Left lung (tissue), 10 donors: ENCODE results near the gene GABRG3. TPM values are rescaled to one million over a fixed set of nuclear protein-coding genes. Genes with fewer than 3 reads are reported as not detected.
A peak's percentile ranks its signal among the peaks of the same experiment; 100 is the strongest.

Experiments
- ATAC-seq: fragments of 200-7000 bp; cut with Tn5 transposase; one replicate; pipeline ENCODE4 v1.9.1; 2020; ENCODE audit warnings: moderate library complexity
- DNase-seq, 4 donors: peaks; one replicate each; pipeline ENCODE4 v3.0.0-alpha.2; 2013 to 2020
- H3K27ac ChIP-seq, 2 donors: fragments of 200-600 bp; sonication (generic) in 1 of 2; one replicate each; pipeline versions ENCODE4 v1.5.0 to v1.8.0; 2020 to 2021
- H3K27me3 ChIP-seq, 2 donors: fragments of 200-600 bp; sonication (generic) in 1 of 2; one replicate each; pipeline versions ENCODE4 v1.5.0 to v1.8.0; 2020 to 2021
- H3K36me3 ChIP-seq, 2 donors: fragments of 200-600 bp; sonication (generic) in 1 of 2; one replicate each; pipeline versions ENCODE4 v1.5.0 to v1.8.0; 2020 to 2021
- H3K4me1 ChIP-seq, 2 donors: fragments of 200-600 bp; one replicate each; pipeline ENCODE4 v1.8.0; 2021
- H3K4me3 ChIP-seq, 2 donors: fragments of 200-600 bp; sonication (generic) in 1 of 2; one replicate each; pipeline versions ENCODE4 v1.5.0 to v1.8.0; 2020 to 2021; ENCODE audit warnings: mild to moderate bottlenecking in 1 of 2
- H3K9me3 ChIP-seq, 2 donors: fragments of 200-600 bp; sonication (generic) in 1 of 2; one replicate each; pipeline versions ENCODE4 v1.5.0 to v1.8.0; 2020 to 2021
- CTCF ChIP-seq, 2 donors: fragments of 200-600 bp; sonication (generic) in 1 of 2; IDR thresholded peaks; one replicate each; pipeline versions ENCODE4 v1.5.0 to v1.8.0; 2021; ENCODE audit warnings: antibody characterized with exemption in 2 of 2
- intact Hi-C, 2 donors: fragments of 100-400 bp; cut with DNase I; formaldehyde crosslinking; loops; one replicate each; pipeline versions ENCODE4 v1.11.2 to v1.14.2; 2022
- polyA plus RNA-seq, 6 donors: library from polyadenylated mRNA; unstranded; fragments of 120-200 nt; gene quantifications; one replicate each; pipeline ENCODE4 v1.2.1, GENCODE V29; 2013; ENCODE audit not compliant: insufficient read length in 6 of 6
- total RNA-seq, 2 donors: library from RNA; stranded (reverse); fragmentation: NEBNext Ultra II Directional; extraction: Animal tissue kit (Norgen Biotek cat#: 25700); gene quantifications; one replicate each; pipeline ENCODE4 v1.2.1, GENCODE V29; 2021
- donor health status: DM: no; HTN: yes; CAD: no.
- donor health status: DM: no; HTN: no; CAD: no.

Gene GABRG3
- total and polyA plus RNA-seq, 8 donors, result 0.23 to 13.8 (median 10.3) TPM; not detected in 1

GRCh38 chr15:27426805-27427204, 455.8 kb downstream of the GABRG3 start:
- peaks cover 0 to 12% of the 10 kb centered on the region in 2 donors for H3K9me3 ChIP-seq
- no peak for TF ChIP-seq CTCF (IDR thresholded peaks at IDR 0.05)
- no peak overlapping the region for H3K4me3 ChIP-seq
- ATAC-seq, result no peak
- no peak overlapping the region for H3K27ac ChIP-seq
- no peaks in the 10 kb centered on the region for H3K36me3 ChIP-seq
- peak in 2 of 4 donors; percentile 62 to 76 for DNase-seq
- no peaks in the 10 kb centered on the region for H3K27me3 ChIP-seq
- intact Hi-C loops, result no loop called here
- H3K4me1 ChIP-seq, result no peaks in the 10 kb centered on the region

GRCh38 chr15:27427276-27427675, 456.3 kb downstream of the GABRG3 start:
- no peak for TF ChIP-seq CTCF (IDR thresholded peaks at IDR 0.05)
- intact Hi-C loops, result no loop called here
- ATAC-seq, result no peak
- Histone ChIP-seq H3K36me3 (no peaks in the 10 kb centered on the region), H3K4me1 (no peaks in the 10 kb centered on the region), H3K9me3 (peaks cover 0 to 12% of the 10 kb centered on the region in 2 donors), H3K4me3 (no peak overlapping the region), H3K27me3 (no peaks in the 10 kb centered on the region), H3K27ac (no peak overlapping the region)
- DNase-seq, result peak in 2 of 4 donors; percentile 51 to 71

- ATAC-seq (no peak), DNase-seq (no peak)
- intact Hi-C loops, result no loop called here
- no peak for TF ChIP-seq CTCF (IDR thresholded peaks at IDR 0.05)
- Histone ChIP-seq H3K4me3 (no peak overlapping the region), H3K4me1 (no peaks in the 10 kb centered on the region), H3K27ac (no peak overlapping the region), H3K9me3 (peaks cover 0 to 12% of the 10 kb centered on the region in 2 donors), H3K36me3 (no peaks in the 10 kb centered on the region), H3K27me3 (no peaks in the 10 kb centered on the region)
Measured at GRCh38 chr15:27428151-27428550, 457.2 kb downstream of the GABRG3 start.

GRCh38 chr15:27429577-27429976, 458.6 kb downstream of the GABRG3 start:
- Histone ChIP-seq H3K36me3 (no peaks in the 10 kb centered on the region), H3K27me3 (no peaks in the 10 kb centered on the region), H3K4me1 (no peaks in the 10 kb centered on the region), H3K27ac (no peak overlapping the region), H3K9me3 (peaks cover 0 to 13% of the 10 kb centered on the region in 2 donors), H3K4me3 (no peak overlapping the region)
- intact Hi-C loops, result no loop called here
- ATAC-seq (no peak), DNase-seq (no peak)
- no peak for TF ChIP-seq CTCF (IDR thresholded peaks at IDR 0.05)

- Histone ChIP-seq H3K36me3 (no peaks in the 10 kb centered on the region), H3K4me1 (no peaks in the 10 kb centered on the region), H3K4me3 (no peak overlapping the region), H3K27me3 (no peaks in the 10 kb centered on the region), H3K9me3 (peaks cover 0 to 22% of the 10 kb centered on the region in 2 donors), H3K27ac (no peak overlapping the region)
- DNase-seq (no peak), ATAC-seq (no peak)
- no peak for TF ChIP-seq CTCF (IDR thresholded peaks at IDR 0.05)
- intact Hi-C loops, result no loop called here
Measured at GRCh38 chr15:27433604-27434003, 462.6 kb downstream of the GABRG3 start.
